Neutrophil (primary cell): Measurements from ENCODE around the gene NINJ1.

Experiments used
- H3K27ac ChIP-seq: fragments of 200-600 bp; sonication (generic); 2 replicates; pipeline ENCODE4 v1.5.1; 2016; ENCODE audit warnings: mild to moderate bottlenecking, moderate library complexity
- H3K27me3 ChIP-seq: fragments of 200-600 bp; sonication (generic); 2 replicates; pipeline ENCODE4 v1.6.0; 2016; ENCODE audit warnings: mild to moderate bottlenecking
- H3K36me3 ChIP-seq: fragments of 200-600 bp; sonication (generic); 2 replicates; pipeline ENCODE4 v1.5.1; 2017
- H3K4me1 ChIP-seq, 2 experiments: fragments of 200-600 bp in 1 of 2; sonication (generic) in 1 of 2; 1 replicate in 1 of 2; 2 replicates in 1 of 2; pipeline versions ENCODE4 v1.5.1 to v1.6.1; 2013 to 2016; ENCODE audit warnings: low read depth in 1 of 2, low read length in 1 of 2, mild to moderate bottlenecking in 1 of 2, moderate library complexity in 1 of 2; ENCODE audit not compliant: control insufficient read depth in 1 of 2, insufficient read depth in 1 of 2
- H3K4me3 ChIP-seq, 2 experiments: fragments of 200-600 bp in 1 of 2; sonication (generic) in 1 of 2; 1 replicate in 1 of 2; 2 replicates in 1 of 2; pipeline ENCODE4 v1.5.1; 2013 to 2016; ENCODE audit warnings: low read depth in 1 of 2, low read length in 1 of 2, mild to moderate bottlenecking in 1 of 2, moderate library complexity in 1 of 2
- H3K9me3 ChIP-seq: fragments of 200-600 bp; sonication (generic); 2 replicates; pipeline ENCODE4 v1.5.1; 2016
- CTCF ChIP-seq: fragments of 200-600 bp; sonication (generic); IDR thresholded peaks from 2 replicates; pipeline ENCODE4 v1.5.1; 2016; ENCODE audit warnings: antibody characterized with exemption

NINJ1 gene

GRCh38 chr9:93129691-93130500, 4.2 kb downstream of the NINJ1 start:
- peak overlapping the region; percentile 100 for H3K27ac ChIP-seq
- TF ChIP-seq CTCF: no peak
- peak overlapping the region; percentile 93 to 94 for H3K4me3 ChIP-seq
- H3K36me3 ChIP-seq: peaks cover 81% of the 10 kb centered on the region
- peaks cover 2% of the 10 kb centered on the region for H3K27me3 ChIP-seq
- H3K4me1 ChIP-seq: peaks cover 82 to 87% of the 10 kb centered on the region in 2 experiments
- H3K9me3 ChIP-seq: no peaks in the 10 kb centered on the region

GRCh38 chr9:93129286-93129685, 4.8 kb downstream of the NINJ1 start:
- Histone ChIP-seq H3K36me3 (peaks cover 87% of the 10 kb centered on the region), H3K27ac (peak overlapping the region; percentile 100), H3K27me3 (no peaks in the 10 kb centered on the region), H3K9me3 (no peaks in the 10 kb centered on the region), H3K4me1 (peaks cover 77 to 81% of the 10 kb centered on the region in 2 experiments), H3K4me3 (peak overlapping the region; percentile 93 to 94)
- TF ChIP-seq CTCF: peak; percentile 23

GRCh38 chr9:93128715-93129224, 5.3 kb downstream of the NINJ1 start:
- H3K9me3 ChIP-seq: no peaks in the 10 kb centered on the region
- peaks cover 92% of the 10 kb centered on the region for H3K36me3 ChIP-seq
- H3K27ac ChIP-seq: peak overlapping the region; percentile 100
- no peak for TF ChIP-seq CTCF
- peaks cover 79 to 83% of the 10 kb centered on the region in 2 experiments for H3K4me1 ChIP-seq
- peak overlapping the region; percentile 93 to 94 for H3K4me3 ChIP-seq
- no peaks in the 10 kb centered on the region for H3K27me3 ChIP-seq

GRCh38 chr9:93128011-93128714, 5.9 kb downstream of the NINJ1 start:
- peaks cover 79 to 89% of the 10 kb centered on the region in 2 experiments for H3K4me1 ChIP-seq
- H3K27me3 ChIP-seq: no peaks in the 10 kb centered on the region
- no peaks in the 10 kb centered on the region for H3K9me3 ChIP-seq
- H3K27ac ChIP-seq: peak overlapping the region; percentile 100
- TF ChIP-seq CTCF: no peak
- peaks cover 98% of the 10 kb centered on the region for H3K36me3 ChIP-seq
- H3K4me3 ChIP-seq: peak overlapping the region; percentile 43 to 94

- Histone ChIP-seq H3K27me3 (no peaks in the 10 kb centered on the region), H3K4me3 (peak overlapping the region; percentile 43 to 94), H3K4me1 (peaks cover 79 to 89% of the 10 kb centered on the region in 2 experiments), H3K27ac (peak overlapping the region; percentile 100), H3K36me3 (peaks cover 100% of the 10 kb centered on the region), H3K9me3 (no peaks in the 10 kb centered on the region)
- TF ChIP-seq CTCF: no peak
Observed at GRCh38 chr9:93127395-93127911, 6.6 kb downstream of the NINJ1 start.
